HL-60 (cell line): Measurements from ENCODE around the gene ARRB1.

Source experiments
- DNase-seq, 2 experiments: peaks; one replicate each; pipeline ENCODE4 v3.0.0-alpha.2; 2010 to 2020; ENCODE audit warnings: low read depth in 1 of 2, low spot score in 1 of 2
- H3K27ac ChIP-seq: fragments of 250-450 bp; sonication (Bioruptor Pico); replicated peaks from 2 replicates; pipeline ENCODE4 v1.5.1; 2020; ENCODE audit warnings: mild to moderate bottlenecking, moderate library complexity
- H3K27me3 ChIP-seq: fragments of 250-450 bp; sonication (Bioruptor Pico); 2 replicates; pipeline ENCODE4 v1.5.1; 2021; ENCODE audit warnings: mild to moderate bottlenecking, moderate library complexity; ENCODE audit not compliant: insufficient read depth, poor library complexity, severe bottlenecking
- H3K4me3 ChIP-seq: replicated peaks from 2 replicates; pipeline ENCODE4 v1.5.1; 2011; ENCODE audit warnings: mild to moderate bottlenecking, control low read depth, low read length; ENCODE audit not compliant: insufficient read depth
- GABPA ChIP-seq: IDR thresholded peaks from 2 replicates; pipeline ENCODE4 v1.6.1; 2012; ENCODE audit warnings: low read depth
- POLR2AphosphoS5 ChIP-seq: IDR thresholded peaks from 2 replicates; pipeline ENCODE4 v1.6.1; 2012; ENCODE audit warnings: low read depth
- SPI1 ChIP-seq: IDR thresholded peaks from 2 replicates; pipeline ENCODE4 v1.6.1; 2012; ENCODE audit warnings: low read depth, mild to moderate bottlenecking, borderline replicate concordance
- TF ChIP-seq, protein P1 (sequence below): IDR thresholded peaks from one replicate; pipeline ENCODE4 v1.5.1; 2011; ENCODE audit warnings: low read length, control low read depth, inconsistent platforms; ENCODE audit not compliant: insufficient read depth
- TF ChIP-seq, protein P2 (sequence below): IDR thresholded peaks from 2 replicates; pipeline ENCODE4 v1.6.1; 2012; ENCODE audit warnings: low read depth; ENCODE audit not compliant: insufficient replicate concordance

The ARRB1 gene

DNA sequence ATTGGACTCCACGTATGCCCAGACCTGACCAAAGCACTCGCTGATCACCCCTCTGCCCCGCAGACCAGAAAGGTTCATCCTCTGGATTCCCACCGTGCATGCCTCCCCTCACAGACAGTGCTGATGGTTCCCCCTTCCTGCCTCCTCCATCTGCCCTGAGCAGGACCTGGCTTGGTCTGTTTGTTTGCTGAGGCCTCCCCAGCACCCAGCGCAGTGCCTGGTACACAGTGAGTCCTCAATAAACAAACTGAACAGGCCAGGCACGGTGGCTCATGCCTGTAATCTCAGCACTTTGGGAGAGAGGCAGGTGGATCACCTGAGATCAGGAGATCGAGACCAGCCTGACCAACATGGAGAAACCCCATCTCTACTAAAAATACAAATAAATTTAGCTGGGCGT lies 24.2 kb upstream of the ARRB1 start:
- no peak for TF ChIP-seq POLR2AphosphoS5
- no peak for TF ChIP-seq SPI1
- TF ChIP-seq, protein P1, sequence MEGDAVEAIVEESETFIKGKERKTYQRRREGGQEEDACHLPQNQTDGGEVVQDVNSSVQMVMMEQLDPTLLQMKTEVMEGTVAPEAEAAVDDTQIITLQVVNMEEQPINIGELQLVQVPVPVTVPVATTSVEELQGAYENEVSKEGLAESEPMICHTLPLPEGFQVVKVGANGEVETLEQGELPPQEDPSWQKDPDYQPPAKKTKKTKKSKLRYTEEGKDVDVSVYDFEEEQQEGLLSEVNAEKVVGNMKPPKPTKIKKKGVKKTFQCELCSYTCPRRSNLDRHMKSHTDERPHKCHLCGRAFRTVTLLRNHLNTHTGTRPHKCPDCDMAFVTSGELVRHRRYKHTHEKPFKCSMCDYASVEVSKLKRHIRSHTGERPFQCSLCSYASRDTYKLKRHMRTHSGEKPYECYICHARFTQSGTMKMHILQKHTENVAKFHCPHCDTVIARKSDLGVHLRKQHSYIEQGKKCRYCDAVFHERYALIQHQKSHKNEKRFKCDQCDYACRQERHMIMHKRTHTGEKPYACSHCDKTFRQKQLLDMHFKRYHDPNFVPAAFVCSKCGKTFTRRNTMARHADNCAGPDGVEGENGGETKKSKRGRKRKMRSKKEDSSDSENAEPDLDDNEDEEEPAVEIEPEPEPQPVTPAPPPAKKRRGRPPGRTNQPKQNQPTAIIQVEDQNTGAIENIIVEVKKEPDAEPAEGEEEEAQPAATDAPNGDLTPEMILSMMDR = no peak
- TF ChIP-seq, protein P2, sequence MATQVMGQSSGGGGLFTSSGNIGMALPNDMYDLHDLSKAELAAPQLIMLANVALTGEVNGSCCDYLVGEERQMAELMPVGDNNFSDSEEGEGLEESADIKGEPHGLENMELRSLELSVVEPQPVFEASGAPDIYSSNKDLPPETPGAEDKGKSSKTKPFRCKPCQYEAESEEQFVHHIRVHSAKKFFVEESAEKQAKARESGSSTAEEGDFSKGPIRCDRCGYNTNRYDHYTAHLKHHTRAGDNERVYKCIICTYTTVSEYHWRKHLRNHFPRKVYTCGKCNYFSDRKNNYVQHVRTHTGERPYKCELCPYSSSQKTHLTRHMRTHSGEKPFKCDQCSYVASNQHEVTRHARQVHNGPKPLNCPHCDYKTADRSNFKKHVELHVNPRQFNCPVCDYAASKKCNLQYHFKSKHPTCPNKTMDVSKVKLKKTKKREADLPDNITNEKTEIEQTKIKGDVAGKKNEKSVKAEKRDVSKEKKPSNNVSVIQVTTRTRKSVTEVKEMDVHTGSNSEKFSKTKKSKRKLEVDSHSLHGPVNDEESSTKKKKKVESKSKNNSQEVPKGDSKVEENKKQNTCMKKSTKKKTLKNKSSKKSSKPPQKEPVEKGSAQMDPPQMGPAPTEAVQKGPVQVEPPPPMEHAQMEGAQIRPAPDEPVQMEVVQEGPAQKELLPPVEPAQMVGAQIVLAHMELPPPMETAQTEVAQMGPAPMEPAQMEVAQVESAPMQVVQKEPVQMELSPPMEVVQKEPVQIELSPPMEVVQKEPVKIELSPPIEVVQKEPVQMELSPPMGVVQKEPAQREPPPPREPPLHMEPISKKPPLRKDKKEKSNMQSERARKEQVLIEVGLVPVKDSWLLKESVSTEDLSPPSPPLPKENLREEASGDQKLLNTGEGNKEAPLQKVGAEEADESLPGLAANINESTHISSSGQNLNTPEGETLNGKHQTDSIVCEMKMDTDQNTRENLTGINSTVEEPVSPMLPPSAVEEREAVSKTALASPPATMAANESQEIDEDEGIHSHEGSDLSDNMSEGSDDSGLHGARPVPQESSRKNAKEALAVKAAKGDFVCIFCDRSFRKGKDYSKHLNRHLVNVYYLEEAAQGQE = no peak
- TF ChIP-seq GABPA = no peak
- Histone ChIP-seq H3K27ac (no peak overlapping the region), H3K4me3 (no peak overlapping the region), H3K27me3 (no peaks in the 10 kb centered on the region)
- DNase-seq = no peak

DNA sequence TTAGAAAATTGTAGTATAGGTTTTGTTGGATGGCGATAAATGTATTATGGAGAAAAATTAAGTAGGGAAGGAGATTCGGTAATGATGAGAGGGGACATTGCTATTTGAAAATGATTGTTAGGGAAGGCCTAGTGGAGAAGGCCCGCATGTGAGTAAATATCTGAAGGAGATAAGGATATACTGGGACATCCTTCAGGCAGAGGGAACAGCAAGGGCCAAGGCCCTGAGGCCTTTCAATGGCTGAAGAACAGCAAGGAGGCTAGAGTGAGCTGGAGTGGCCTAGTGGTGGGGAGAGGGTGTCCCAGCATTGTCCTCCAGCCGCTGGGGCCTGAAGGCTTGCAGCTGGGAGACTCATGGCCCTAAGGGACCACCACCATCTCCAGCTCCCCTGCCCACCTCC lies 23.2 kb upstream of the ARRB1 start:
- Histone ChIP-seq H3K27ac (no peak overlapping the region), H3K27me3 (no peaks in the 10 kb centered on the region), H3K4me3 (no peak overlapping the region)
- no peak for DNase-seq
- TF ChIP-seq GABPA (no peak), POLR2AphosphoS5 (no peak), SPI1 (no peak)
- TF ChIP-seq, protein P1 = no peak
- TF ChIP-seq, protein P2 = no peak

DNA sequence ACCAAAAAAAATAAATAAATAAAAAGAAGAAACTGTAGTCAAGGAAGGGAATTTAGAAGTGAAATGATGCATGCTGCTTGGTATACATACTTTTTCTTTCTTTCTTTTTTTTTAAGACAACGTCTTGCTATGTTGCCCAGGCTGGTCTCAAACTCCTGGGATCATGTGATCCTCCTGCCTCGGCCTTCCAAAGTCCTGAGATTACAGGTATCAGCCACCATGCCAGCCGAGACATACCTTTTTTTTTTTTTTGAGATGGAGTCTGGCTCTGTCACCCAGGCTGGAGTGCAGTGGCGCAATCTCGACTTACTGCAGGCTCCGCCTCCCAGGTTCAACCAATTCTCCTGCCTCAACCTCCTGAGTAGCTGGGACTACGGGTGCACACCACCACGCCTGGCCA lies 21.7 kb upstream of the ARRB1 start:
- DNase-seq = no peak
- Histone ChIP-seq H3K27me3 (no peaks in the 10 kb centered on the region), H3K4me3 (no peak overlapping the region), H3K27ac (no peak overlapping the region)
- no peak for TF ChIP-seq POLR2AphosphoS5
- no peak for TF ChIP-seq SPI1
- TF ChIP-seq, protein P1 = no peak
- no peak for TF ChIP-seq GABPA
- TF ChIP-seq, protein P2 = no peak
